Suprapubic skin (tissue), 4 donors: ENCODE data around the gene STAC2. TPM values are rescaled to one million over a fixed set of nuclear protein-coding genes. Genes with fewer than 3 reads are reported as not detected.

Experiments used
- DNase-seq, 2 donors: peaks; one replicate each; pipeline ENCODE4 v3.0.0-alpha.2; 2019; ENCODE audit warnings: low spot score in 2 of 2
- H3K27ac ChIP-seq: fragments of 200-600 bp; sonication (generic); one replicate; pipeline ENCODE4 v1.5.1; 2019
- H3K27me3 ChIP-seq: fragments of 200-600 bp; sonication (generic); one replicate; pipeline ENCODE4 v1.5.1; 2019
- H3K36me3 ChIP-seq: fragments of 200-600 bp; sonication (generic); one replicate; pipeline ENCODE4 v1.5.1; 2019
- H3K4me1 ChIP-seq: fragments of 200-600 bp; sonication (generic); one replicate; pipeline ENCODE4 v1.5.1; 2019
- H3K4me3 ChIP-seq: fragments of 200-600 bp; sonication (generic); one replicate; pipeline ENCODE4 v1.5.1; 2019; ENCODE audit warnings: mild to moderate bottlenecking
- H3K9me3 ChIP-seq: fragments of 200-600 bp; sonication (generic); one replicate; pipeline ENCODE4 v1.5.1; 2019
- CTCF ChIP-seq, 2 donors: fragments of 200-600 bp in 1 of 2; fragments of 450-650 bp in 1 of 2; sonication (generic) in 1 of 2; IDR thresholded peaks; one replicate each; pipeline ENCODE4 v1.5.1; 2016 to 2019; ENCODE audit warnings: antibody characterized with exemption in 2 of 2, mild to moderate bottlenecking in 1 of 2, moderate library complexity in 1 of 2
- EP300 ChIP-seq: sonication (generic); formaldehyde crosslinking; IDR thresholded peaks from one replicate; pipeline ENCODE4 v1.6.1; 2017; ENCODE audit warnings: antibody characterized with exemption
- POLR2A ChIP-seq, 2 donors: fragments of 450-650 bp; IDR thresholded peaks; one replicate each; pipeline ENCODE4 v1.6.1; 2017; ENCODE audit warnings: antibody characterized with exemption in 2 of 2, mild to moderate bottlenecking in 2 of 2, moderate library complexity in 2 of 2
- POLR2AphosphoS5 ChIP-seq, 3 donors: sonication (generic); formaldehyde crosslinking; IDR thresholded peaks; one replicate each; pipeline ENCODE4 v1.6.1; 2017; ENCODE audit warnings: antibody characterized with exemption in 3 of 3
- WGBS: methylation state at CpG from one replicate; pipeline ENCODE4 v1.1.5; 2018; 5-methylcytosine and 5-hydroxymethylcytosine counted together
- total RNA-seq, 4 donors: library from RNA; depleted of rRNA; stranded (reverse); fragments of >200 nt; gene quantifications; one replicate each; pipeline ENCODE4 v1.1.0, GENCODE V29; 2016

STAC2 gene
- total RNA-seq, 4 donors from 2014 or later = 10.9 to 26.4 (median 16.5) TPM

- peaks cover 18% of the 10 kb centered on the region for H3K36me3 ChIP-seq
- H3K27ac ChIP-seq = no peak overlapping the region
- no peaks in the 10 kb centered on the region for H3K9me3 ChIP-seq
- peaks cover 11% of the 10 kb centered on the region for H3K4me1 ChIP-seq
- no peak for TF ChIP-seq EP300
- peak; percentile 33 to 87 for TF ChIP-seq CTCF (IDR thresholded peaks at IDR 0.05)
- 62% methylated on average over 27 of the region's 35 CpGs for WGBS
- H3K27me3 ChIP-seq = no peaks in the 10 kb centered on the region
- peak; percentile 88 to 91 for DNase-seq
- H3K4me3 ChIP-seq = no peak overlapping the region
Observed at GRCh38 chr17:39174920-39175694, 50.6 kb downstream of the STAC2 start.

GRCh38 chr17:39173526-39174274 lies 52.0 kb downstream of the STAC2 start:
- Histone ChIP-seq H3K4me3 (no peak overlapping the region), H3K36me3 (peaks cover 18% of the 10 kb centered on the region), H3K4me1 (peaks cover 8% of the 10 kb centered on the region), H3K9me3 (no peaks in the 10 kb centered on the region), H3K27me3 (no peaks in the 10 kb centered on the region), H3K27ac (no peak overlapping the region)
- WGBS = 53% methylated on average over 10 of the region's 10 CpGs
- TF ChIP-seq POLR2A (IDR thresholded peaks at IDR 0.05) (no peak), EP300 (no peak), CTCF (IDR thresholded peaks at IDR 0.05) (no peak), POLR2AphosphoS5 (IDR thresholded peaks at IDR 0.05) (no peak)
- DNase-seq = no peak

GRCh38 chr17:39173080-39173479 lies 52.7 kb downstream of the STAC2 start:
- H3K4me1 ChIP-seq = peaks cover 2% of the 10 kb centered on the region
- TF ChIP-seq EP300 = no peak
- TF ChIP-seq CTCF (IDR thresholded peaks at IDR 0.05) = no peak
- no peak for TF ChIP-seq POLR2A (IDR thresholded peaks at IDR 0.05)
- no peak for TF ChIP-seq POLR2AphosphoS5 (IDR thresholded peaks at IDR 0.05)
- no peaks in the 10 kb centered on the region for H3K27me3 ChIP-seq
- WGBS = 62% methylated on average over 5 of the region's 5 CpGs
- DNase-seq = no peak
- no peaks in the 10 kb centered on the region for H3K9me3 ChIP-seq
- no peak overlapping the region for H3K27ac ChIP-seq
- no peak overlapping the region for H3K4me3 ChIP-seq
- H3K36me3 ChIP-seq = peaks cover 18% of the 10 kb centered on the region

- H3K4me1 ChIP-seq = peaks cover 8% of the 10 kb centered on the region
- DNase-seq = no peak
- no peak overlapping the region for H3K27ac ChIP-seq
- TF ChIP-seq POLR2A (IDR thresholded peaks at IDR 0.05) (no peak), POLR2AphosphoS5 (IDR thresholded peaks at IDR 0.05) (no peak), EP300 (no peak), CTCF (IDR thresholded peaks at IDR 0.05) (no peak)
- H3K4me3 ChIP-seq = no peak overlapping the region
- WGBS = 88% methylated on average over 5 of the region's 5 CpGs
- H3K36me3 ChIP-seq = peaks cover 7% of the 10 kb centered on the region
- no peaks in the 10 kb centered on the region for H3K9me3 ChIP-seq
- no peaks in the 10 kb centered on the region for H3K27me3 ChIP-seq
Observed at GRCh38 chr17:39171933-39172332, 53.8 kb downstream of the STAC2 start.

GRCh38 chr17:39170558-39170957 lies 55.2 kb downstream of the STAC2 start:
- Histone ChIP-seq H3K4me1 (peaks cover 18% of the 10 kb centered on the region), H3K36me3 (no peaks in the 10 kb centered on the region), H3K4me3 (no peak overlapping the region), H3K27ac (no peak overlapping the region), H3K9me3 (no peaks in the 10 kb centered on the region), H3K27me3 (no peaks in the 10 kb centered on the region)
- TF ChIP-seq POLR2AphosphoS5 (IDR thresholded peaks at IDR 0.05) (no peak), CTCF (IDR thresholded peaks at IDR 0.05) (no peak), EP300 (no peak), POLR2A (IDR thresholded peaks at IDR 0.05) (no peak)
- DNase-seq = no peak
- 77% methylated on average over 6 of the region's 6 CpGs for WGBS
